IMR-90 (cell line): ENCODE measurements around the gene EXOC4. TPM values are rescaled to one million over a fixed set of nuclear protein-coding genes. Genes with fewer than 3 reads are reported as not detected.

ENCODE experiments used
- ATAC-seq: fragments of 200-7000 bp; cut with Tn5 transposase; 2 replicates; pipeline ENCODE4 v1.9.1; 2020; ENCODE audit warnings: low read depth, mild to moderate bottlenecking, moderate library complexity
- BruUV-seq: library from RNA; stranded (reverse); fragments of 400-500 nt; replicated peaks from 2 replicates; lab custom pipeline; 2021; lab: Mats Ljungman, UMichigan
- CTCF ChIA-PET: fragments of 300-600 bp; formaldehyde crosslinking; extraction: SDS; loops from one replicate; lab custom pipeline; 2021; ENCODE audit warnings: antibody characterized with exemption; lab: Yijun Ruan, JAX
- POLR2A ChIA-PET: fragments of 300-600 bp; sonication (Branson Sonifier 250); formaldehyde crosslinking; loops from one replicate; lab custom pipeline; 2022; ENCODE audit warnings: antibody characterized with exemption; ENCODE audit not compliant: unreplicated experiment; lab: Charles Lee
- DNase-seq: peaks from one replicate; pipeline ENCODE4 v3.0.0; 2013
- H2AFZ ChIP-seq: replicated peaks from 2 replicates; pipeline ENCODE3; 2013; ENCODE audit warnings: low read length, mild to moderate bottlenecking; ENCODE audit not compliant: poor library complexity
- H2AK5ac ChIP-seq: 2 replicates; pipeline ENCODE4 v1.6.1; 2013; ENCODE audit warnings: low read depth, low read length, inconsistent platforms
- H2AK9ac ChIP-seq: replicated peaks from 2 replicates; pipeline ENCODE3; 2013; ENCODE audit warnings: mild to moderate bottlenecking, low read depth, low read length, moderate library complexity; ENCODE audit not compliant: poor library complexity
- H2BK120ac ChIP-seq: 2 replicates; pipeline ENCODE4 v1.6.1; 2013; ENCODE audit warnings: low read depth, low read length, inconsistent platforms
- H2BK15ac ChIP-seq: 3 replicates; pipeline ENCODE4 v1.6.1; 2013; ENCODE audit warnings: low read depth, low read length, inconsistent platforms
- H2BK20ac ChIP-seq: 2 replicates; pipeline ENCODE4 v1.6.1; 2013; ENCODE audit warnings: low read depth, mild to moderate bottlenecking, inconsistent platforms, low read length, moderate library complexity
- H2BK5ac ChIP-seq: 2 replicates; pipeline ENCODE4 v1.6.1; 2013; ENCODE audit warnings: mild to moderate bottlenecking, low read depth, low read length, inconsistent platforms; ENCODE audit not compliant: poor library complexity, severe bottlenecking
- H3K14ac ChIP-seq: replicated peaks from 2 replicates; pipeline ENCODE4 v1.6.1; 2013; ENCODE audit warnings: low read depth, low read length, inconsistent platforms
- H3K18ac ChIP-seq: 2 replicates; pipeline ENCODE4 v1.6.1; 2013; ENCODE audit warnings: low read depth, low read length, control low read depth
- H3K23ac ChIP-seq: 2 replicates; pipeline ENCODE4 v1.6.1; 2013; ENCODE audit warnings: low read depth, low read length, inconsistent platforms
- H3K27ac ChIP-seq: 2 replicates; pipeline ENCODE4 v1.5.1; 2013; ENCODE audit warnings: mild to moderate bottlenecking, control low read depth, low read length; ENCODE audit not compliant: insufficient read depth
- H3K27me3 ChIP-seq: 2 replicates; pipeline ENCODE4 v1.6.1; 2013; ENCODE audit warnings: low read length; ENCODE audit not compliant: control insufficient read depth, insufficient read depth
- H3K36me3 ChIP-seq: 2 replicates; pipeline ENCODE4 v1.6.1; 2013; ENCODE audit warnings: low read length, mixed read lengths; ENCODE audit not compliant: control insufficient read depth, insufficient read depth
- H3K4ac ChIP-seq: 2 replicates; pipeline ENCODE4 v1.6.1; 2013; ENCODE audit warnings: low read depth, low read length, inconsistent platforms
- H3K4me1 ChIP-seq: 2 replicates; pipeline ENCODE4 v1.6.1; 2013; ENCODE audit warnings: low read length, mixed read lengths; ENCODE audit not compliant: control insufficient read depth, insufficient read depth
- H3K4me2 ChIP-seq: 2 replicates; pipeline ENCODE4 v1.6.1; 2013; ENCODE audit warnings: low read depth, mild to moderate bottlenecking, control low read depth, low read length, moderate library complexity
- H3K4me3 ChIP-seq: 2 replicates; pipeline ENCODE4 v1.5.1; 2013; ENCODE audit warnings: low read depth, mild to moderate bottlenecking, control low read depth, low read length, moderate library complexity; ENCODE audit not compliant: insufficient read depth
- H3K56ac ChIP-seq: 2 replicates; pipeline ENCODE4 v1.6.1; 2013; ENCODE audit warnings: low read length, inconsistent platforms; ENCODE audit not compliant: insufficient read depth; ENCODE audit errors: extremely low read depth
- H3K79me1 ChIP-seq, 2 experiments: 2 replicates each; pipeline ENCODE4 v1.6.1; 2013; ENCODE audit warnings: low read length in 2 of 2, inconsistent platforms in 1 of 2, low read depth in 1 of 2
- H3K9ac ChIP-seq: 2 replicates; pipeline ENCODE4 v1.6.1; 2013; ENCODE audit warnings: low read depth, low read length, control low read depth
- H3K9me1 ChIP-seq: 2 replicates; pipeline ENCODE4 v1.6.1; 2013; ENCODE audit warnings: low read length, inconsistent platforms; ENCODE audit not compliant: insufficient read depth
- H3K9me3 ChIP-seq: 2 replicates; pipeline ENCODE4 v1.6.1; 2013; ENCODE audit warnings: low read length; ENCODE audit not compliant: control insufficient read depth, insufficient read depth
- H4K20me1 ChIP-seq: 2 replicates; pipeline ENCODE4 v1.6.1; 2013; ENCODE audit warnings: low read length, inconsistent platforms; ENCODE audit not compliant: insufficient read depth
- H4K5ac ChIP-seq: 2 replicates; pipeline ENCODE4 v1.6.1; 2013; ENCODE audit warnings: mild to moderate bottlenecking, low read depth, low read length, control low read depth
- H4K8ac ChIP-seq, 2 experiments: 2 replicates each; pipeline ENCODE4 v1.6.1; 2013; ENCODE audit warnings: low read depth in 2 of 2, low read length in 2 of 2, control low read depth in 1 of 2, inconsistent platforms in 1 of 2
- H4K91ac ChIP-seq: 2 replicates; pipeline ENCODE4 v1.6.1; 2013; ENCODE audit warnings: low read depth, low read length, inconsistent platforms; ENCODE audit not compliant: insufficient read depth
- BHLHE40 ChIP-seq: fragments of 150-350 bp; IDR thresholded peaks from 2 replicates; pipeline ENCODE4 v1.6.1; 2016; ENCODE audit warnings: mild to moderate bottlenecking, low read depth, low read length
- CEBPB ChIP-seq: IDR thresholded peaks from 2 replicates; pipeline ENCODE4 v1.6.1; 2012; ENCODE audit warnings: low read depth, low read length, improper control_type of control experiment
- CHD1 ChIP-seq: IDR thresholded peaks from 2 replicates; pipeline ENCODE4 v1.6.1; 2012; ENCODE audit warnings: low read depth, low read length, improper control_type of control experiment
- ELK1 ChIP-seq: fragments of 150-350 bp; IDR thresholded peaks from 2 replicates; pipeline ENCODE4 v1.6.1; 2016; ENCODE audit warnings: low read depth, mild to moderate bottlenecking, low read length, moderate library complexity, borderline replicate concordance
- FOS ChIP-seq: fragments of 150-350 bp; IDR thresholded peaks from 2 replicates; pipeline ENCODE4 v1.6.1; 2016; ENCODE audit warnings: low read depth, low read length
- MAFK ChIP-seq: IDR thresholded peaks from 2 replicates; pipeline ENCODE4 v1.6.1; 2012; ENCODE audit warnings: low read depth, low read length, improper control_type of control experiment
- MAZ ChIP-seq: IDR thresholded peaks from 2 replicates; pipeline ENCODE4 v1.6.1; 2012; ENCODE audit warnings: low read depth, mild to moderate bottlenecking, low read length, improper control_type of control experiment, moderate library complexity, borderline replicate concordance
- MXI1 ChIP-seq: IDR thresholded peaks from 2 replicates; pipeline ENCODE4 v1.6.1; 2012; ENCODE audit warnings: low read depth, mild to moderate bottlenecking, low read length, moderate library complexity, borderline replicate concordance
- NFE2L2 ChIP-seq: fragments of 150-350 bp; IDR thresholded peaks from 2 replicates; pipeline ENCODE4 v1.6.1; 2016; ENCODE audit warnings: low read depth, mild to moderate bottlenecking, low read length
- POLR2A ChIP-seq: IDR thresholded peaks from 2 replicates; pipeline ENCODE4 v1.6.1; 2012; ENCODE audit warnings: mild to moderate bottlenecking, low read depth, low read length
- RAD21 ChIP-seq: IDR thresholded peaks from 2 replicates; pipeline ENCODE4 v1.6.1; 2012; ENCODE audit warnings: low read length, improper control_type of control experiment
- RCOR1 ChIP-seq: IDR thresholded peaks from 2 replicates; pipeline ENCODE4 v1.6.1; 2012; ENCODE audit warnings: mild to moderate bottlenecking, low read length, improper control_type of control experiment; ENCODE audit not compliant: insufficient replicate concordance
- RFX5 ChIP-seq: IDR thresholded peaks from 2 replicates; pipeline ENCODE4 v1.8.0; 2012; ENCODE audit warnings: low read depth, mild to moderate bottlenecking, low read length, moderate library complexity
- SMC3 ChIP-seq: fragments of 150-350 bp; IDR thresholded peaks from 2 replicates; pipeline ENCODE4 v1.6.1; 2016; ENCODE audit warnings: low read depth, mild to moderate bottlenecking, antibody characterized with exemption, low read length, moderate library complexity
- USF2 ChIP-seq: fragments of 150-350 bp; IDR thresholded peaks from 2 replicates; pipeline ENCODE4 v1.6.1; 2017; ENCODE audit warnings: mild to moderate bottlenecking, antibody characterized with exemption, low read length, low read depth
- WGBS, 2 experiments: methylation state at CpG; one replicate each; pipeline versions ENCODE4 v1.1.5 to v1.1.7; 2013; ENCODE audit warnings: missing lambda C conversion rate in 2 of 2; ENCODE audit not compliant: insufficient read length in 1 of 2; ENCODE audit errors: extremely low coverage in 2 of 2; 5-methylcytosine and 5-hydroxymethylcytosine counted together
- dilution Hi-C: fragments of 300-500 bp; cut with HindIII; formaldehyde crosslinking; loops from one replicate; pipeline ENCODE4 v1.14.3; 2018; ENCODE audit warnings: low sequenced_read_pairs; ENCODE audit not compliant: unreplicated experiment
- in situ Hi-C: fragments of 300-500 bp; cut with MboI; formaldehyde crosslinking; loops from 3 replicates; pipeline ENCODE4 v1.14.3; 2019; ENCODE audit warnings: low sequenced_read_pairs, inconsistent platforms, mixed read lengths
- intact Hi-C: fragments of 100-400 bp; cut with micrococcal nuclease; formaldehyde crosslinking; loops from 2 replicates; pipeline ENCODE4 v1.10.0; 2022
- polyA plus RNA-seq, 3 experiments: library from polyadenylated mRNA; depleted of rRNA; stranded (reverse); fragments of >200 nt; gene quantifications; 2 replicates each; pipeline ENCODE4 v1.2.3, GENCODE V29; 2012; ENCODE audit warnings: low replicate concordance in 1 of 3
- total RNA-seq: library from RNA; depleted of rRNA; stranded (reverse); fragments of >200 nt; gene quantifications from 2 replicates; pipeline ENCODE4 v1.2.3, GENCODE V29; 2012
- TF ChIP-seq, protein P1 (sequence below): conservative IDR thresholded peaks from 2 replicates; pipeline ENCODE4 v1.5.1; 2012; ENCODE audit warnings: mild to moderate bottlenecking, low read depth, low read length, improper control_type of control experiment

EXOC4 gene
- total and polyA plus RNA-seq, 2 of the 4 experiments (the other 2 are of a cell fraction), result 25.4 to 94.6 TPM

DNA sequence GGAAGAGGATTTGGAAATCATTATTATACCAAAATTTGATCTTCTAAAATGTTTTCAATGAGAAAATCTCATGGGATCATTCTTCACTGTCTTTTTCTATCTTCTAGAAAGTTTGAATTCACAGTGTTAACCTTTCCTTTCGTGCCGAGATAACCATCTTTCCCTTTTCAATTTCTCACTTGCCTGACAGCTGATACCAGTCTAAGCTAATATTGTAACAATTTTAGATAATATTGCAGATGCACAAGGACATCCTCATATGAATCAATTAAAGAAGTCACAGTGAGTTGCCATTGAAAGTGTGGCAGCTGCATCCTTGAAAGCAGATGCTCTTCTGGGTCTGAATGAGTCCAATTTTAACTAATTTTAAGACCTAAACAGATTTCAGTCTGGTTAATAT is 734.7 kb downstream of the EXOC4 start:
- no peak overlapping the region for H2BK120ac ChIP-seq
- intact Hi-C loops (loop anchor here (10.0 kb wide), 1 partner anchor 533 kb away; no protein-coding TSS in a partner anchor), in situ Hi-C loops (no loop called here), dilution Hi-C loops (no loop called here)
- no peak overlapping the region for H2AFZ ChIP-seq
- H2BK20ac ChIP-seq, result no peak overlapping the region
- H3K36me3 ChIP-seq, result no peaks in the 10 kb centered on the region
- no peak overlapping the region for H4K5ac ChIP-seq
- no peaks in the 10 kb centered on the region for H3K4me1 ChIP-seq
- no peak overlapping the region for H3K4me3 ChIP-seq
- no peaks in the 10 kb centered on the region for H4K20me1 ChIP-seq
- H3K4ac ChIP-seq, result no peak overlapping the region
- POLR2A ChIA-PET, result no interaction called here
- H3K23ac ChIP-seq, result no peak overlapping the region
- BruUV-seq, result no TSS peak
- H3K9me3 ChIP-seq, result no peaks in the 10 kb centered on the region
- no peak overlapping the region for H2BK15ac ChIP-seq
- no peak overlapping the region for H3K4me2 ChIP-seq
- no peak for TF ChIP-seq ELK1
- TF ChIP-seq BHLHE40, result no peak
- TF ChIP-seq RAD21, result no peak
- TF ChIP-seq USF2, result no peak
- no peak for TF ChIP-seq POLR2A
- no peak for TF ChIP-seq CHD1
- no peak for TF ChIP-seq NFE2L2
- TF ChIP-seq MAZ, result no peak
- no peak for TF ChIP-seq FOS
- no peak for TF ChIP-seq MXI1
- TF ChIP-seq, protein P1, sequence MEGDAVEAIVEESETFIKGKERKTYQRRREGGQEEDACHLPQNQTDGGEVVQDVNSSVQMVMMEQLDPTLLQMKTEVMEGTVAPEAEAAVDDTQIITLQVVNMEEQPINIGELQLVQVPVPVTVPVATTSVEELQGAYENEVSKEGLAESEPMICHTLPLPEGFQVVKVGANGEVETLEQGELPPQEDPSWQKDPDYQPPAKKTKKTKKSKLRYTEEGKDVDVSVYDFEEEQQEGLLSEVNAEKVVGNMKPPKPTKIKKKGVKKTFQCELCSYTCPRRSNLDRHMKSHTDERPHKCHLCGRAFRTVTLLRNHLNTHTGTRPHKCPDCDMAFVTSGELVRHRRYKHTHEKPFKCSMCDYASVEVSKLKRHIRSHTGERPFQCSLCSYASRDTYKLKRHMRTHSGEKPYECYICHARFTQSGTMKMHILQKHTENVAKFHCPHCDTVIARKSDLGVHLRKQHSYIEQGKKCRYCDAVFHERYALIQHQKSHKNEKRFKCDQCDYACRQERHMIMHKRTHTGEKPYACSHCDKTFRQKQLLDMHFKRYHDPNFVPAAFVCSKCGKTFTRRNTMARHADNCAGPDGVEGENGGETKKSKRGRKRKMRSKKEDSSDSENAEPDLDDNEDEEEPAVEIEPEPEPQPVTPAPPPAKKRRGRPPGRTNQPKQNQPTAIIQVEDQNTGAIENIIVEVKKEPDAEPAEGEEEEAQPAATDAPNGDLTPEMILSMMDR, result no peak
- TF ChIP-seq RCOR1, result no peak
- TF ChIP-seq SMC3, result no peak
- TF ChIP-seq RFX5, result no peak
- TF ChIP-seq MAFK, result no peak
- TF ChIP-seq CEBPB, result no peak
- no peak overlapping the region for H3K14ac ChIP-seq
- no peak overlapping the region for H3K56ac ChIP-seq
- no peaks in the 10 kb centered on the region for H3K79me1 ChIP-seq
- H3K27ac ChIP-seq, result no peak overlapping the region
- H2BK5ac ChIP-seq, result no peak overlapping the region
- WGBS, 2 experiments, result no CpG with 5 or more reads among the region's 2 CpGs
- no peaks in the 10 kb centered on the region; the same call in 1 of the 2 replicates for H3K9me1 ChIP-seq
- H3K27me3 ChIP-seq, result no peaks in the 10 kb centered on the region
- CTCF ChIA-PET, result no interaction called here
- DNase-seq (no peak), ATAC-seq (no peak)
- no peak overlapping the region for H3K18ac ChIP-seq
- H4K91ac ChIP-seq, result no peak overlapping the region
- no peak overlapping the region for H3K9ac ChIP-seq
- no peak overlapping the region for H2AK9ac ChIP-seq
- H4K8ac ChIP-seq, result no peak overlapping the region
- H2AK5ac ChIP-seq, result no peak overlapping the region
